Trophoblast cell (in vitro differentiated cells and primary cell): ENCODE measurements around the gene BDKRB2.
A peak's percentile ranks its signal among the peaks of the same experiment; 100 is the strongest.

ENCODE experiments used
- DNase-seq, 2 donors: peaks; one replicate each; pipeline ENCODE4 v3.0.0-alpha.2; 2016
- H2AFZ ChIP-seq: 2 replicates; pipeline ENCODE4 v1.6.1; 2013; ENCODE audit warnings: low read length, moderate library complexity, mild to moderate bottlenecking; ENCODE audit not compliant: insufficient read depth, poor library complexity
- H2AK5ac ChIP-seq: 2 replicates; pipeline ENCODE4 v1.6.1; 2013; ENCODE audit warnings: mild to moderate bottlenecking, low read length
- H2BK120ac ChIP-seq: 2 replicates; pipeline ENCODE4 v1.6.1; 2013; ENCODE audit warnings: low read length, mild to moderate bottlenecking, moderate library complexity; ENCODE audit not compliant: insufficient read depth, poor library complexity
- H2BK12ac ChIP-seq: 2 replicates; pipeline ENCODE4 v1.6.1; 2013; ENCODE audit warnings: mild to moderate bottlenecking, low read length, moderate library complexity
- H2BK5ac ChIP-seq: 2 replicates; pipeline ENCODE4 v1.6.1; 2013; ENCODE audit warnings: low read length, low read depth, moderate library complexity, mild to moderate bottlenecking; ENCODE audit not compliant: poor library complexity
- H3K14ac ChIP-seq: 2 replicates; pipeline ENCODE4 v1.6.1; 2013; ENCODE audit warnings: mild to moderate bottlenecking, low read length
- H3K18ac ChIP-seq: 2 replicates; pipeline ENCODE4 v1.6.1; 2013; ENCODE audit warnings: mild to moderate bottlenecking, low read length
- H3K23ac ChIP-seq: 2 replicates; pipeline ENCODE4 v1.6.1; 2013; ENCODE audit warnings: low read length
- H3K27ac ChIP-seq: 2 replicates; pipeline ENCODE4 v1.5.1; 2013; ENCODE audit warnings: low read depth, mild to moderate bottlenecking, inconsistent platforms, low read length, moderate library complexity
- H3K27me3 ChIP-seq: 2 replicates; pipeline ENCODE4 v1.6.1; 2013; ENCODE audit warnings: inconsistent platforms, mild to moderate bottlenecking, low read length, moderate library complexity; ENCODE audit not compliant: insufficient read depth
- H3K36me3 ChIP-seq, 2 experiments: 1 replicate in 1 of 2; 2 replicates in 1 of 2; pipeline ENCODE4 v1.6.1; 2013; ENCODE audit warnings: low read length in 2 of 2, mild to moderate bottlenecking in 2 of 2, moderate library complexity in 1 of 2; ENCODE audit not compliant: insufficient read depth in 2 of 2, control insufficient read depth in 1 of 2
- H3K4ac ChIP-seq: 2 replicates; pipeline ENCODE4 v1.6.1; 2013; ENCODE audit warnings: low read depth, mild to moderate bottlenecking, low read length, moderate library complexity
- H3K4me1 ChIP-seq, 2 experiments: 1 replicate in 1 of 2; 2 replicates in 1 of 2; pipeline ENCODE4 v1.6.1; 2013; ENCODE audit warnings: low read length in 2 of 2, mild to moderate bottlenecking in 2 of 2, moderate library complexity in 1 of 2; ENCODE audit not compliant: insufficient read depth in 2 of 2, control insufficient read depth in 1 of 2
- H3K4me2 ChIP-seq: 2 replicates; pipeline ENCODE4 v1.6.1; 2013; ENCODE audit warnings: inconsistent platforms, mild to moderate bottlenecking, low read length, moderate library complexity
- H3K4me3 ChIP-seq: 2 replicates; pipeline ENCODE4 v1.5.1; 2013; ENCODE audit warnings: mild to moderate bottlenecking, low read depth, low read length, inconsistent platforms
- H3K79me1 ChIP-seq: one replicate; pipeline ENCODE4 v1.6.1; 2013; ENCODE audit warnings: low read length
- H3K79me2 ChIP-seq: 2 replicates; pipeline ENCODE4 v1.6.1; 2013; ENCODE audit warnings: low read length, mild to moderate bottlenecking; ENCODE audit not compliant: control insufficient read depth, insufficient read depth, poor library complexity
- H3K9ac ChIP-seq: 2 replicates; pipeline ENCODE4 v1.6.1; 2013; ENCODE audit warnings: mild to moderate bottlenecking, low read length
- H3K9me3 ChIP-seq: 2 replicates; pipeline ENCODE4 v1.6.1; 2013; ENCODE audit warnings: low read depth, mild to moderate bottlenecking, control low read depth, inconsistent platforms, low read length; ENCODE audit not compliant: insufficient read depth
- H4K12ac ChIP-seq: 2 replicates; pipeline ENCODE4 v1.6.1; 2013; ENCODE audit warnings: low read depth, mild to moderate bottlenecking, low read length, moderate library complexity
- H4K8ac ChIP-seq: 2 replicates; pipeline ENCODE4 v1.6.1; 2013; ENCODE audit warnings: low read depth, mild to moderate bottlenecking, low read length, moderate library complexity
- H4K91ac ChIP-seq: one replicate; pipeline ENCODE4 v1.6.1; 2013; ENCODE audit warnings: low read depth, mild to moderate bottlenecking, low read length, moderate library complexity
- WGBS: extraction: QIAGEN DNeasy Blood & Tissue Kit; methylation state at CpG from one replicate; pipeline ENCODE4 v1.1.7; 2013; ENCODE audit warnings: missing lambda C conversion rate; ENCODE audit not compliant: insufficient read length, insufficient coverage; ENCODE audit errors: extremely low coverage; 5-methylcytosine and 5-hydroxymethylcytosine counted together

The BDKRB2 gene

GRCh38 chr14:96192975-96193805 is 11.4 kb upstream of the BDKRB2 start:
- no CpG with 5 or more reads among the region's 22 CpGs for WGBS
- Histone ChIP-seq H2BK120ac (no peak overlapping the region), H3K36me3 (no peaks in the 10 kb centered on the region), H2BK5ac (no peak overlapping the region), H2AFZ (no peak overlapping the region), H3K27me3 (no peaks in the 10 kb centered on the region), H3K9me3 (no peaks in the 10 kb centered on the region), H3K4me3 (no peak overlapping the region), H3K4ac (no peak overlapping the region), H3K9ac (no peak overlapping the region), H2AK5ac (no peak overlapping the region), H3K18ac (no peak overlapping the region), H2BK12ac (no peak overlapping the region), H3K79me2 (no peaks in the 10 kb centered on the region), H3K14ac (peak overlapping the region; percentile 13), H3K4me1 (peaks cover 6 to 15% of the 10 kb centered on the region in 2 experiments), H3K4me2 (no peak overlapping the region), H4K8ac (no peak overlapping the region), H4K91ac (no peak overlapping the region), H3K23ac (no peak overlapping the region), H4K12ac (no peak overlapping the region), H3K79me1 (peaks cover 2% of the 10 kb centered on the region), H3K27ac (no peak overlapping the region)
- no peak for DNase-seq

- Histone ChIP-seq H3K79me1 (peaks cover 2% of the 10 kb centered on the region), H3K23ac (no peak overlapping the region), H3K27ac (no peak overlapping the region), H2AFZ (no peak overlapping the region), H2BK120ac (no peak overlapping the region), H3K79me2 (no peaks in the 10 kb centered on the region), H3K36me3 (no peaks in the 10 kb centered on the region), H3K14ac (peak overlapping the region; percentile 17), H4K8ac (no peak overlapping the region), H3K9me3 (no peaks in the 10 kb centered on the region), H3K4me3 (no peak overlapping the region), H3K9ac (no peak overlapping the region), H2BK5ac (no peak overlapping the region), H2BK12ac (no peak overlapping the region), H3K27me3 (no peaks in the 10 kb centered on the region), H3K18ac (no peak overlapping the region), H3K4me1 (peaks cover 6 to 19% of the 10 kb centered on the region in 2 experiments), H3K4ac (no peak overlapping the region), H4K91ac (no peak overlapping the region), H3K4me2 (no peak overlapping the region), H2AK5ac (no peak overlapping the region), H4K12ac (no peak overlapping the region)
- DNase-seq = no peak
- no CpG with 5 or more reads among the region's 10 CpGs for WGBS
Observed at GRCh38 chr14:96194262-96194656, 10.4 kb upstream of the BDKRB2 start.

DNA sequence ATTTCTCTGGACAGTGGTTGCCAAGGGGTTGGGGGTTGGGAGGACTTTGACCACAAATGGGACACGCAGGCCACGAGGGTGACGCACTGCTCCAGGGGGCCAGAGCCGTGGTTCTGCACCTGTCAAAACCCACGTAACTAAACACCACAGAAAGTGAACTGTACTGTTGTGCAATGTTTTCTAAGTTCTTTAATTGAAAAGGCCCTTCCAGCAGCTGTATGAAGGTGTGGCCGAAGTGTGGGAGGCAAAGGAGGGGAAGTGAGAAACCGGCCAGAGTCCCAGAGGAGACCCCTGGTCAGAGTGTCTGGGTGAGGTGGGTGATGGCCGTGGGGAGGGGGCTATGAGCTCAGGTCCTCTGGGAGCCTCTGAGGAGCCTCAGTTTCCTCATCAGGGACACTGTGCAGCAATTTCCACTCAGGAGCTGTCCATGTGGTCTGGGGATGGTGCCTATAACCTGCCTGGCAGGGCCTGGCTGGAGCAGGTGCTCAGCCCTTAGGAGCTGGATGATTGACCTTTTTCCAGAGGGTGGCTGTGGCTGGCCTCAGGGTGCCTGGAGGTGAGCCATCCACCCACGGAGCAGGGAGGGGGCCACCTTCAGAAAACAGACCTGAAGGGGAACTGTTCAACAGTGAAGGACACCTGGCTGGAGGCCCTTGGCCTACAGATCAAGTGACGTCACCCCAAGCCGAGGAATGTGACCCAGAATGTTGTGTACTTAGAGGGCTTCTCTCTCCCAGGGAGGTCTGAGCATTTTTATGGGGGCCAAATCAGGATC is 9.8 kb upstream of the BDKRB2 start:
- no peak for DNase-seq
- Histone ChIP-seq H4K12ac (no peak overlapping the region), H3K4ac (no peak overlapping the region), H3K9ac (no peak overlapping the region), H3K4me1 (peaks cover 6 to 19% of the 10 kb centered on the region in 2 experiments), H3K79me2 (no peaks in the 10 kb centered on the region), H3K23ac (no peak overlapping the region), H3K27me3 (no peaks in the 10 kb centered on the region), H3K79me1 (peaks cover 2% of the 10 kb centered on the region), H3K14ac (no peak overlapping the region), H2BK120ac (no peak overlapping the region), H4K91ac (no peak overlapping the region), H3K4me2 (no peak overlapping the region), H3K4me3 (no peak overlapping the region), H2AFZ (no peak overlapping the region), H2AK5ac (no peak overlapping the region), H3K9me3 (no peaks in the 10 kb centered on the region), H2BK12ac (no peak overlapping the region), H3K36me3 (no peaks in the 10 kb centered on the region), H3K27ac (no peak overlapping the region), H2BK5ac (no peak overlapping the region), H3K18ac (no peak overlapping the region), H4K8ac (no peak overlapping the region)
- no CpG with 5 or more reads among the region's 11 CpGs for WGBS

DNA sequence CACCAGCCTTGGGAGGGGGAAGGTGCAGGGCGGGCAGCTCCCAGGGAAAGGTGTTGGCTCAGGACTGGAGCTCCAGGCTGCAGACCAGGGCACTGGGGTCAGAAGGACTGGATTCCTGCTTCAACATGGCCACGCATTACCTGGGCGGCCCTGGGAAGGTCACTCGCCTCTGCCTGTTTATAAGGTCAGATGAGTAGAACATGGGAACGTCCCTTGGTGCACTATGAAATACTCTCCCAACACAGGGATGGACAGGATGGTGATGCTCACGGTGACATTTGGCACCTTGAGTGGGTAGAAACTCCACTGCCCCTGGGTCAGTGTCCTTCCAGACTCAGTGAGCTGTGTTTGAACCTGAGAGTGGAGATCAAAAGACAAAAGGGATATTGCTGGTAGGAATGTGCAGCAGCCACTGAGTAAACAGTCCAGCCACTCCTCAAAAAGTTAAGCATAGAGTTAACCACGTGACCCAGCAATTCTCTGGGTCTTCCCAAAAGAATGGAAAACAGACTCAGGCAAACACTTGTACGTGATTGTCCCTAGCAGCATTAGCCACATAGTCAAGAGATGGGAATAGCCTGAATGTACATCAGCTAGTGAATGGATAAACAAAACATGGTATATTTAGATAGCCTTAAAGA is 9.1 kb upstream of the BDKRB2 start:
- H3K9ac ChIP-seq = no peak overlapping the region
- no CpG with 5 or more reads among the region's 8 CpGs for WGBS
- peaks cover 2% of the 10 kb centered on the region for H3K79me1 ChIP-seq
- no peak overlapping the region for H3K4me3 ChIP-seq
- H2BK12ac ChIP-seq = no peak overlapping the region
- no peak overlapping the region for H2BK5ac ChIP-seq
- H3K23ac ChIP-seq = no peak overlapping the region
- H2BK120ac ChIP-seq = no peak overlapping the region
- no peak overlapping the region for H4K91ac ChIP-seq
- DNase-seq = no peak
- no peak overlapping the region for H4K12ac ChIP-seq
- no peak overlapping the region for H3K18ac ChIP-seq
- no peak overlapping the region for H3K27ac ChIP-seq
- H2AFZ ChIP-seq = no peak overlapping the region
- no peaks in the 10 kb centered on the region for H3K9me3 ChIP-seq
- H2AK5ac ChIP-seq = no peak overlapping the region
- no peak overlapping the region for H3K4me2 ChIP-seq
- H3K14ac ChIP-seq = no peak overlapping the region
- no peaks in the 10 kb centered on the region for H3K36me3 ChIP-seq
- H3K4ac ChIP-seq = no peak overlapping the region
- no peaks in the 10 kb centered on the region for H3K79me2 ChIP-seq
- no peaks in the 10 kb centered on the region for H3K27me3 ChIP-seq
- H3K4me1 ChIP-seq = peaks cover 6 to 19% of the 10 kb centered on the region in 2 experiments
- no peak overlapping the region for H4K8ac ChIP-seq
